ENCODE results near the gene SETD7.
A peak's percentile ranks its signal among the peaks of the same experiment; 100 is the strongest.

SETD7 gene

DNA sequence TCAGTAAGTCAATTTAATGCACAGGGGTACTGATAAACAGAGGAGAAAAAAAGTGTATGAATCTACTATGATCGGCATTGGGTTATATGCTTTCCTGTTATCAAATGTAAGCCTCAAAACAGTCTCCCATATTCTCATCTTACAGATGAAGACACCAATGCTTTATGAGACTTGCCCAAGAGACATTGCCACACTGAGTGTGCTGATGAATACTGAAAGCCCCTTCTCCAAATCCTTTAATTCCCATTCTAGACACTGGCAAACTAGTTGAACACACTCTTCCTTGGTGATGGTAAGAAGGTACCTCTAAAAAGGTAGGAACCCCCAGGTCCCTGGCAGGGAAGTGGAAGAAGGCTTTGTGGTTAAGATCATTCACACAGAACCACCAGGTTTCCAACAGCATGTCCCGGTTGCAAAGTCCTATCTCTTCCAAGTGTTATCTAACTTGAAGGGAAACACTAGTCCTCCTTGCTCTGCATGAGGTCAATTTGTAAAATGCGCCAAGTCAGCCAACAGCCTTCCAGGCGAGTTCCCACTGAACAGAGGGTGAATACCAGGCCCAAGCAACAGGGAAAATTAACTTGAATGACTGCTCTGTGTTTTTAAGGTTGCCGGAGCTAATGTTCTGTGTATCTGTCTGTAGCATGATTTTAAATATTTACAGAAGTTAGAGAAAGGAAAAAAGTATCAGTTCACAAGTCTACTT lies 5.1 kb downstream of the SETD7 start:
- peak; percentile 79 for DNase-seq (ENCODE audit: low read depth, low spot score)

DNA sequence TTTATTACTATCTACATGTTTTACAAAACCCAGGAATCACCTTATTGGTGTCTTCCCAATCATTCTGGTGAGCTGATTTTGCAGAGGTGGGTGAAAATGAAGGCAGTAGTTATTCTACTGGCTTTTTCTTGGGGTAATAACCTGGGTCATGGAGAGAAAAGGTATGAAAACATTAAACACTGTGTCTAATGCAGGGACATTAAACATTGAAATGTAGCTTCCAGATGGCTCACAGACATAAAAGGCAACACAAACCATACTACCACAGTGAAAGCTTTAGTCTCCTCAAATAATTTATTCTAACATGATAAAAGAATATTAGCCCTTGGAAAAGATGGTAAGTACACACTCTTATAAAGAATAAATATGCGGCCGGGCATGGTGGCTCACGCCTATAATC lies 8.0 kb downstream of the SETD7 start:
- no peak for DNase-seq (ENCODE audit: low read depth, low spot score)

DNA sequence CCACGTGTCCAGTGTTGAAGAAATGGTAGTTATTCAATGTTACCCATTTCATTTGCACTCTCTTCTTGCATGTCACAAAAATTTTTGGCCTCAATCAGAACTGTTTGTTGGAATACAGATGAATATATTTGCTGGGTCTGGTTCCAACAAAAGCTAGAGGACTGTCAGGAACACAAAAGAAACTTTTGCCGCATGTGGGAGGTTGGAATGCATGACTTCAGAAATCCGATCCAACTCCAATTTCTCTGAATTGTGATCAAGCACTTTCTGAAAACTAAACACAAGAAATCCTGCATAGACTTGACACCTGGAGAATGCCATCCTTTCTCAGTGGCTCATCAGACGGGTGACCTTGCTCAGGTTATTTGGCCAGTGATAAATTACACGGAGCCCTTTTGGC lies 15.4 kb downstream of the SETD7 start:
- DNase-seq (ENCODE audit: low read depth, low spot score): no peak

DNA sequence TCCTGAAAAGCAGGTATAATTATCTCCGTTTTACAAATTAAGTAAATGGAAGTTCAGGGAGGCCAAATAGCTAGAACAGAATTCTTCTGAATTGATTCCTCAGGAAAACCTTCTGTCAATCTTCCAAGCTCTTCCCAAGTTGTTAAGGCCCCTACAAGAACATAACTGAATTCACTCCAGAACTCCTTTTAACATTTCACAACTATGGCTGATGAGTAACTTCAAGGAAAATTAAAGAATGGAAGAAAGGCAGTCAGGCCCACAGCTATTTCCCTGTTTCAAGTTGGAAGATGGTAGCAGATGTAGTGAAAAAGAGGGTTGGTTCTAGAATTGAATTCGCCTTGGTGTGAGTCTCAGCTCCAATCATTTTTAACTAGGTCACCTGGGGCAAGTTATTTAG lies 15.9 kb downstream of the SETD7 start:
- DNase-seq (ENCODE audit: low read depth, low spot score): no peak

DNA sequence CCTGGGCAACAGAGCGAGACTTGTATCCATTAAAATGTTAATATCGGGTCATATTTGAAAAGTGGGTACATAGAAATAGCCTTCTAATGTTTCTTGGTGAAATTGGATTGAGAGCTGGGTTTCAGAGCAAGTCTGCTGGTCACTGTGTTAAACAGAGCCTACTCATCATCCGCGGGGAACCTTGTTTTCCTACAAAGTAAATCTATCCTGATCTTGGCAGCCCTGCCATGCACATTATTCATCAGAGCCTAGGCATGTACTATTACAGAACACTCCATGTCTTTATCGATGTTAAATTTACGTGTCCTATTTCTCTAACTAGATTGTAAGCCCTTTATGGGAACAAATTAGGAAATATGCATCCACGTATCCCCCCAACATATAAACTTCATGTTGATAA lies 18.7 kb downstream of the SETD7 start:
- DNase-seq (ENCODE audit: low read depth, low spot score): no peak

DNA sequence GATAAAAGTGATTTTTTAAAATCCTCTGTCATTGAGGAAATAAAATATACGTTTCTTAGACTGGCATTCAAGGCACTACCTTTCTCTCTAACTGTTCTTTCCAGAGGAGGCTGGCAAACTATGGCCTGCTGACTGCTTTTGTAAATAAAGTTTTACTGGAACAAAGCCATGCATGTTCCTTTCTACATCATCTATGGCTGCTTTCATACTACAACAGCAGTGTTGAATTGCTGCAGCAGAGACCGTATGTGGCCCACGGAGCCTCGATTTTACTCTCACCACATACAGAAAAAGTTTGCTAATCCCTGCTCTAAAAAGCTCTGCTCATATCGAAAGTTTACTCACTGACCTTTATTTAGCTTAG lies 20.2 kb downstream of the SETD7 start:
- DNase-seq (ENCODE audit: low read depth, low spot score): no peak

DNA sequence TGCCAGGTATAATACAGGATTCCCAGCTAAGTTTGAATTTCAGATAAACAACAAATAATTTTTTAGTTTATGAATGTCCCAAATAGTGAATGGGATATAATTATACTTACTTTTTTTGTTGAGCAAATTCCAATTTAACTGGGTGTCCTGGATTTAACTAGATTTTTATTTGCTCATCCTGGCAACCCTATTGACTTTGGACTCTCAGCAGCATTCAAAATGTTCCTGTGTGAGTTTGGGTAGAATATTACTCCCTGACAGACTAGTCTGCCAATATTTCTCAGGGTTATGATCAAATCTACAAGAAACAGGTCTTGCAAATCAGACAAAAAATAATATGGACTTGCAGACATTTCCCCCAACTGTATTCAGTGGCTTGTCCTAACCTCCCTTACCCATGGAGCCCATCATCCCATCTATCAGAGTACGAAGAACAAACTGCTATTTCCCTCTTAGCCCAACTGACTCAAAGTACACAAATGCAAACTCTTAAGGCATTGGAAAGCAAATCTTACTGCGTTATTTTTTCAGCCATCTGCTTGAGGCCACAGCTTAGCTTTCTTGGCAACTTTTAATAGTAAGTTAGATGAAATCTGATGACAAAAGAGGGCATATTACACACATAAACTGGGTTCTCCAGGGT lies 20.7 kb downstream of the SETD7 start:
- no peak for DNase-seq (ENCODE audit: low read depth, low spot score)

DNA sequence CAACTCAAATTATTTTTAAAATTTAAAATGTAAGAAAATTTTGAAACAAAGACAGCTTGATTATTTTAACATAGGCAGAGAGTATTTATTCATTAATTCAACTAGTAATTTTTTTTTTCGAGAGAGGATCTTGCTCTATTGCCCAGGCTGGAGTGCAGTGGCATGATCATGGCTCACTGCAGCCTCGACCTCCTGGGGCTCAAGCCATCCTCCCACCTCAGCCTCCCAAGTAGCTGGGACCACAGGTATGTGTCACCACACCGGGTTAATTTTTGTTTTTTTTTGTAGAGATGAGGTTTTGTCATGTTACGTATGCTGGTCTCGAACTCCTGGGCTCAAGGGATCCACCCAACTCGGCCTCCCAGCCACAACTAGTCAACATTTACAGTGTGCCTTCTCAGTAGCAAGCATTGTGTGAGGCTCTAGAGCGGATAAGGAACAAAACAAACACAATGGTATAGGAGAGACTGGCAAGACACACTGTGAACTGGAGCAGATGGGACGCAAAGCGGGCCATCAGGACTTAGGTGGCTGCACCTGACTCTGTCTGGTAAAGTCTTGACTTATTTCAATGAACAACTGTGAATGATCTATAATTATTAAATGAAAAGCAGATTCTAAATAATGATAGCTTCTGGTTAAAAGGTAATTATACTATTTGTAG lies 21.6 kb downstream of the SETD7 start:
- no peak for DNase-seq (ENCODE audit: low read depth, low spot score)

DNA sequence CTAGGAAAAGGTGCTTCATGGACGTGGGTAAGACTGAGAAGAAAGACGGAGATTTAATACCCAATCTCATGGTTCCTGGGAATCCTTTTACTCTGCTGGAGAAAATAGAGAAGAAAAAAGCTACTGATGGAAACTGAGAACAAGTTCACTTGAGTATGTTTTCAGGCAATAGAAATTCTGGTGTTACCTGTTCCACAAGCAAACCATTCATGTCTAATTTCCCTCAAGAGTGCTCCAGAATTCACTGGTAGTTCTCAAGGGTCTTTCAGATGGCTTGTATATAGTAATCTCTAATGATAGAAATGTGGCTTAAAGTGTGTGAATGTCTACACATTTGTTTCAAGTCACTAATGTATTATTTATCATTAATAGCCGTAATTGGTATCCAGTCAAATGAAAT lies 22.5 kb downstream of the SETD7 start:
- DNase-seq (ENCODE audit: low read depth, low spot score): no peak

DNA sequence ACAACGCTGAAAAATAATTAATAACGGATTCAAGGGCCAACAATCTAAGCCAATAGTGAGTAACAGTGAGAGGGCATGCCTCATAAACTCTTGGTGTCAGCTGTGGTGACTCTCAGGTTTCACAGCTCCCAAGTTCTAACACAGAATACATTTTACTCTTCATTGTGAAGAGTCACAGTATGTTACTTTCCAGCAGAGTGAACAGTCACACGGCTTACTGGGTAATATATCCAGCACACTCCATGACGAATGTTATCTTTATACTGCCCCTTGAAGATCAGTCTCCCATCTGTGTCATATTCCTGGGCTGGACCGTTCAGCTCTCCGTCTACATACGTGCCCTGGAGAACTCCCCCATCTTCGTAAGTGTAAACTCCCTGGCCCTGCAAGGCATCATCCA lies 23.1 kb downstream of the SETD7 start:
- no peak for DNase-seq (ENCODE audit: low read depth, low spot score)

DNA sequence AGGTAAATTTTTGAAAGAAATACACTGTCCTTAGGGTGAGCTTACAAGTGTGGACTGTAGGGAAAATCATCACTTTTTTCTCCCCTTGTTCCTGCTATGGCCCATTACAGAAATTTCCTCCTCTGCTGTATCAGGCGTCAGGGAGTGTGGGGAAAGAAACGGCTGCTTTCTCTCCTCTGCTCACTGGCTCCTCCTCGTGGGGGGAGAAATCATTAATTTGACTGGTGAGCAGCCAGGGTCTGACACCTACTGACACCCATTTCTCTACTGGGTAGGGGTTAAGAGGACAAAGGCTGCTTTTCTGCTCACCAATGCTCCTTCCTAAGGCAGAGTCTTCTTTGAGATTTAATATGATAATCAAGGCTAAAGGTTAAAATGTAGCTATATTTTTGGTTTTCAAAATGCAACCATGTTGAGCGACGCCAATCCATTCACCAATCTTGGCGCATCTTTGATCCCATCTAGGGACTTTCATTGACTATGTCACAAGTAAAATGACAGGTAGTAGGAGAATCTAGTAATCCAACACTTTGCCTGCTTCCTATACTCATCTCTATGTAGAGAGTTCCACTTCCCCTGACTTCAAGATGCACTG lies 25.1 kb downstream of the SETD7 start:
- peak; percentile 66 for DNase-seq (ENCODE audit: low read depth, low spot score)

DNA sequence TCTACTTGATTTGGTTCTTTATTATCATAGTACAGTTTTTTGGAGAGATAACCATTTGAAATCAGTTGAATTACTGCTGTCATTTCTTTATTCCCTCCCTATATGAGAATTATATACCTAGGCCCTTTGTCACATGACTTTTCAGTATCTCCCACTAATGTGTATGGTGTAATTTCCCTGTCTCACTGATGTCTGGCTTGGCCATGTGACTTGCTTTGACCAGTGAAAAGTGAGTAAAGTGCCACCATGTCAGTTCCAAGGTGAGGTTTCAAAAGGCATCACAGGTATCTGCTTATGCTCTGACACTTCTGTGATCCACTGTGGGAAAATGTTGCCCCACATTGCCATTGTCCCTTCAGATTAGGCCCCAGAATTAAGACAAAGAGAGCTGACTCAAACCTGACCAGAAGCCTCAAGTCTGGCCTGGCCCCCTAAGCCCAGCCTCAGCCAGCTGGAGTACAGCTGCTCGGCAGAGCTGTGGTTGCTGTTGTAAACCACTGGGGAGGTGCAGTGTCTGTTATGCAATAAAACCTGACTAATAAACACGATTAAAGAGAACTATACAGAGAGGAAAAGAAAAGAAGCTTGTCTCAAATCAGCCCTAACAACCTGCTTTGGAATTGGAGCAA lies 27.5 kb downstream of the SETD7 start:
- no peak for DNase-seq (ENCODE audit: low read depth, low spot score)

DNA sequence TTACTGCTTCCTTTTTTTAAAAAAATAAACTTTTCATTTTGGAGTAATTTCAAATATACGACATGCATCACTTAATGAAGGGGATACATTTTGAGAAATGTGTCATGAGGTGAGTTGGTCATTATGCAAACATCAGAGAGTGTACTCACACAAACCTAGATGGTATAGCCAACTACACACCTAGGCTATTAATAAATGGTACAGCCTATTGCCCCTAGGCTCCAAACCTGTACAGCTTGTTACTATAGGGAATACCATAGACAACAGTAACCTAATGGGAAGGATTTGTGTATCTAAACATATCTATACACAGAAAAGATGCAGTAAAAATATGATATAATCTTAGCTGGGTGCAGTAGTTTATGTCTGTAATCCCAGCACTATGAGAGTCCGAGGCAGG lies 29.1 kb downstream of the SETD7 start:
- DNase-seq (ENCODE audit: low read depth, low spot score): no peak

DNA sequence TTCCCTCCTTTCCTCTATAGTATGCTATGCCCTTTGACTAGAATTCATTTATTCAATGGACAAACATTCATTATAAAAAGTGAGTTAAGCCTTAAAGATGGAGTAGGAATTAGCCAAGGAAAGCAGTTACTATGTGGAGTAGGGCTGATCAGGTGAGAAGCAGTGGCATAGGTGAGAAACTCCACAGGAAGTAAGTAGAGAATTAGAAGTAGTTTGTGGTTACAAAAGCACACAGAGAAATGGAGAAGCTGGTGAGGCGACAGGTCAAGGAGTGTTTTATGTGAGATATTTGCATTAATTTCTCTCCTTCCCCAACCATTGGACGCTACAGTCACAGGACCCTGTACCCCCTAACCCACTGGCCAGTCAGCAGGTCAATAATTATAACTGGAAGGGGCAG lies 30.6 kb downstream of the SETD7 start:
- DNase-seq (ENCODE audit: low read depth, low spot score): no peak

DNA sequence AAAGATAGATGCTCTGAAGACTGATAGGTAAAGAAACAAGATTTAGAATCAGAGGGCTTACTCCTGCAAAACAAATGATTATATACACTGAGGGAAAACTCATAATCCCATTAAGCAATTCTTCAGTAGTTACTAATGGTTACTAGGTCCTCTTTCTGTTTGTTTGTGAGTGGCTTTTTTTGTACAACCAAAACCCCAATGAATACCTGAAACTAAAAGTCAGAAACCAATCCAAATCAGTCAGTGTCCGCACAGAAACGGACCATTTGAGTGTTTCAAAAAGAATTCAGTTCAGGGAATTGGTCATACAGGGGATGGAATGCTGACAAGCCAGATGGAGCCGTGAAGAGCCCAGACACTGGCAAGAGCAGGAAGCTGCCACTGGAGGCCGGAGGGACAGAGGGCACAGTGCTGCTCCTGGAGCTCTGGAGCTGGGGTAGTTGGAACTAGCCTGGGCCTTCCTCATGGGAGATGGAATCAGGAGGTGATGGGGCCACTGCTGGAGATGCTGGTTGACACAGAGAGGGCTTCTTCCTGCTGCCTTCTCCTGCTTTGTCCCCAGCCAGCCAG lies 31.9 kb downstream of the SETD7 start:
- DNase-seq (ENCODE audit: low read depth, low spot score): no peak

DNA sequence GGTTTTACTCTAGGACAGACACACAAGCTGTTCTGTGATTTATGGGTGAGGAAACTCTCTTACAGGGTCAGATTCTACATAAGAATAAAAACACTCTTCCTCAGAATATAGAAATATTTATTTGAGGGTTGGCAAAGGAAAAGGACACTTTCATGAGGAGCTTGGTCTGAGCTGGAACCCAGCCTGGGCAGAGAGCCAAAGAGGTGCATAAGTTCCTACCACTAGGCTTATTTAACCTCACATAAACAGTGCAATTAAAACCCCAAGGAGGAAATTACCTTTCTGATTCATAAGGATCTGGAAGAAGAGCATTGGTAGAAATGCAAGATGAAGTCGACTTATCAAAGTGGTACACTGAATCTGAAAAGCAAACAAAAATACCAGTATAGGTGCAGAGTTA lies 32.9 kb downstream of the SETD7 start:
- DNase-seq (ENCODE audit: low read depth, low spot score): no peak

DNA sequence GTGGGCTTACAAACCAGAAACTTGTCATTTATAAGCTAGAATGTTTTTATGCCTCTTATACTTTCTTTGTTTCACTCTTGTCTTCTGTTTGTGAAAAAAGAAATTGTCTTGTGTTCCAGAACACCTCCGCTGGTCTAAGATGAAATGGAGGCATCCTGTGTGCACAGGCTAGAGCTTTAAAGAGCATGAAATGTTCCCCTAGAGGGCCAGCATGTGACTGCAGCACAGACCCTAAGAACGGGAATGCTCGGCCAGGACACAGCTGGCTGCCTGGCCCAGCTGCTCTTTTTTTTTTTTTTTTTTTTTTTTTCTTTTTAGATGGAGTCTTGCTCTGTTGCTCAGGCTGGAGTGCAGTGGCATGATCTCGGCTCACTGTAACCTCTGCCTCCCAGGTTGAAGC lies 33.6 kb downstream of the SETD7 start:
- DNase-seq (ENCODE audit: low read depth, low spot score): no peak

DNA sequence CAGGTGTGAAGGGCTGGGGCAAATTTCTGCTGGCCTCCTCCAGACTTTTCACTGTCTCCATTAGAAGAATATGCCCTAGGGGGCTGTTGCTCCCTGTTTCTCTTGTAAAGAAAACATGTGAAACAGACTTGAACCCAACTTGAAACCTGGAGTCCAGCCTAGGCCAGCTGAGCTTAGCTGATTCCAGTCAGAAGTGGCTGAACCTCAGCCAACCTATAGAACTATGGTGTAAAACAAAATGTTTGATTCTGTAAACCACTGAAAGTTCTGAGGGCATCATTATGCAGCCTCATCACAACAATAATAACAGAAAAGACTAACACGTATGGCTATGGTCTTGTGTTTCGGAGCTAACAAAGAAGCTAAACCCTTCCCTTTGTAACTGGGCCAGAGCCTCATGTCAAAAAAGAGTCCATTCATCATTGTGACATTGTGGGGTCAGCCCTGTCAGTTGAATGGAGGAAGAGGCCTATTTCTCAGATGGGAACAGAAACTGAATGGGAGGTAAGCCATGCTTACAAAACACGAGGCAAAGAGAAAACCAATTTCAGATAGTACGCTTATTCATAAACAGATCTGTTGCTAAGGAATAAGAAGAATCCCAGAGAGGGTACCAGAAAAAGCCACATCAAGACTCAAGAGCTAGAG lies 34.1 kb downstream of the SETD7 start:
- DNase-seq (ENCODE audit: low read depth, low spot score): no peak

DNA sequence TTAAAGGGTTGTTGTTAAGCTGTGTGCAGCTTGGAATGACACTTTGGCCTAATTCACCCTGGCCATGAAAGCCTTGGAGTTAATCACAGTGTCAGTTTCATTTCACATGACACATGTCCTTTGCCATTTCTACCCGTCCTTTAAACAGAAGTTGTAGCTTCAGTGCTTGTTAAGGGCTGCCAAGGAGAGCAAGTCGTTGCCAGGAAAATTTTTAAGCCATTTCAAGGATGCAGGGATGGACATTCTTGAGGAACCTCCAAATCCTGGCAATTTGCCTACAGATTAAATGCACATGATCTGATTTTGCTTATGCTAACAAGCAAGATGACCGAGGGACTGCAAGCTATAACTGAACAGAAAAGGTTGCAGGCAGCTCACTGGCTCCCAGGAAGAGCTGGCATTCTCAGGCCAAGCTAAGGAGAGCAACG lies 40.5 kb downstream of the SETD7 start:
- no peak for DNase-seq (ENCODE audit: low read depth, low spot score)

DNA sequence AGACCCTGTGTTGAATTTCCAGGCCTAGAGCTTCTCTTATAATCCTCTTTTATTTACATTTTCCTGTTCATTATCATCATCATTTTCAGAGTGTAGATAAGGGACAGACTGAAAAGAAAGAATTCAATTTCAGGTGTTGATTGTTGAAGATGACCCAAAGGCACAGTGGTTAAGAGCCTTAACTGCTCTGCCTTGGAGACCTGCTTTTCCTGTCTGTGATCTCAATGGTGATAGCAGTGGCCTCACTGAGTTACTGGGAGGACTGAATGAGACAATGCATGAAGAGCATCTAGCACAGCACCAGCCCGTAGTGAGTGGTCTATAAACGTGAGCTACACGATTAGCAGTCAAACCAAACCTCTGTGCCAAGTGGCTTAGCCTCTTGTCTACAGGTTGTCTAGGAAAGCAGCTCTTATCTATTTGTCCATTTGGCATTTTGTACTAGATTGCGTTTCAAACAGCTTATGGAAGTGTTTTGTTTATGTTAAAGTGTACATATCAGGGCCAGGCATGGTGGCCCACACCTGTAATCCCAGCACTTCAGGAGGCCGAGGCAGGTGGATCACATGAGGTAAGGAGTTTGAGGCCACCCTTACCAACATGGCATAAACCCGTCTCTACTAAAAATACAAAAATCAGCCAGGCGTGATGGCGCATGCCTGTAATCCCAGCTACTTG lies 41.5 kb downstream of the SETD7 start:
- peak; percentile 64 for DNase-seq (ENCODE audit: low read depth, low spot score)

DNA sequence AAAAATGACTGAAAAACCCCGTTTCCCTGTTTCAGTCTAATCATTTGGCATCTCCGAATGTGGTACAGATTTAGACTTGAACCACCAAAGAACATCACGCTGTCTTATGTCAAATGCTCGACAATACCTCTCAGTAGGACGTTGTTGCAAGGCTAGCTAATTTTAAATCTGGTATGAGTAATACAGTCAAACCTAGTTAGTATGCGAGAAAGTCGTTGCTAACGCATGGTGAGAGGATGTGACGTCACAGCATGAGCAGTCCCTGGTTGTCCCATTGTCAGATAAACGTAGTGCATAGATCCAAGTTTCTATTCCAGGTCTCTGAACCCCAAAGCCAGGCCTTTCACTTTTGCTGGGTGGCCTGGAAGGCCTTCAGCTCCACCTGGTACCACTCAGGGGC lies 44.7 kb downstream of the SETD7 start:
- DNase-seq (ENCODE audit: low read depth, low spot score): no peak

All from ELF-1 (cell line).